GM23338 (cell line): ENCODE data around the gene CAMSAP1. TPM values are rescaled to one million over a fixed set of nuclear protein-coding genes. Genes with fewer than 3 reads are reported as not detected.
A peak's percentile ranks its signal among the peaks of the same experiment; 100 is the strongest.

ENCODE experiments used
- ATAC-seq: fragments of 200-7000 bp; cut with Tn5 transposase; 3 replicates; pipeline ENCODE4 v1.9.1; 2020
- DNase-seq: peaks from one replicate; pipeline ENCODE4 v3.0.0-alpha.2; 2015; ENCODE audit warnings: low spot score
- H2AFZ ChIP-seq: fragments of 200-600 bp; sonication (generic); 2 replicates; pipeline ENCODE4 v1.8.0; 2016; ENCODE audit warnings: antibody characterized with exemption, mild to moderate bottlenecking, moderate library complexity
- H3F3A ChIP-seq: fragments of 200-600 bp; sonication (generic); replicated peaks from 2 replicates; pipeline ENCODE4 v1.8.0; 2017; ENCODE audit warnings: antibody characterized with exemption, mixed run types, low read depth
- H3K27ac ChIP-seq: fragments of 200-600 bp; sonication (generic); 2 replicates; pipeline ENCODE4 v1.6.1; 2016; ENCODE audit warnings: low read depth
- H3K27me3 ChIP-seq: fragments of 200-600 bp; sonication (generic); 2 replicates; pipeline ENCODE4 v1.8.0; 2016; ENCODE audit warnings: mild to moderate bottlenecking, mixed run types, moderate library complexity; ENCODE audit not compliant: insufficient read depth
- H3K36me3 ChIP-seq: fragments of 200-600 bp; sonication (generic); 2 replicates; pipeline ENCODE4 v1.8.0; 2016; ENCODE audit warnings: mild to moderate bottlenecking; ENCODE audit not compliant: insufficient read depth
- H3K4me1 ChIP-seq: fragments of 200-600 bp; sonication (generic); 2 replicates; pipeline ENCODE4 v1.8.0; 2016; ENCODE audit warnings: mild to moderate bottlenecking, moderate library complexity; ENCODE audit not compliant: insufficient read depth
- H3K4me2 ChIP-seq: fragments of 200-600 bp; sonication (generic); 2 replicates; pipeline ENCODE4 v1.7.1; 2017; ENCODE audit warnings: mixed run types
- H3K4me3 ChIP-seq: fragments of 200-600 bp; sonication (generic); 2 replicates; pipeline ENCODE4 v1.6.1; 2016; ENCODE audit warnings: mixed run types
- H3K79me2 ChIP-seq: fragments of 200-600 bp; sonication (generic); replicated peaks from 2 replicates; pipeline ENCODE4 v1.8.0; 2017; ENCODE audit warnings: mild to moderate bottlenecking; ENCODE audit not compliant: insufficient read depth
- H3K9me2 ChIP-seq: fragments of 200-600 bp; sonication (generic); 2 replicates; pipeline ENCODE4 v1.8.0; 2017; ENCODE audit not compliant: insufficient read depth
- H4K20me1 ChIP-seq: fragments of 200-600 bp; sonication (generic); replicated peaks from 2 replicates; pipeline ENCODE4 v1.8.0; 2017; ENCODE audit warnings: mild to moderate bottlenecking; ENCODE audit not compliant: insufficient read depth
- H3K27ac Mint-ChIP-seq: 2 replicates; pipeline ENCODE4 v1.8.0; 2020; ENCODE audit warnings: inconsistent platforms, mild to moderate bottlenecking, moderate library complexity, mixed read lengths
- H3K27me3 Mint-ChIP-seq: 3 replicates; pipeline ENCODE4 v1.8.0; 2022; ENCODE audit warnings: low read depth, mild to moderate bottlenecking, moderate library complexity, mixed read lengths, inconsistent platforms; ENCODE audit not compliant: insufficient read depth, poor library complexity
- H3K36me3 Mint-ChIP-seq: 3 replicates; pipeline ENCODE4 v1.8.0; 2021; ENCODE audit warnings: low read depth, mild to moderate bottlenecking, inconsistent platforms, moderate library complexity, mixed read lengths
- H3K4me1 Mint-ChIP-seq: 3 replicates; pipeline ENCODE4 v1.8.0; 2020; ENCODE audit warnings: mild to moderate bottlenecking, inconsistent platforms, mixed read lengths
- H3K4me3 Mint-ChIP-seq: 3 replicates; pipeline ENCODE4 v1.8.0; 2021; ENCODE audit warnings: moderate library complexity, mild to moderate bottlenecking, inconsistent platforms, mixed read lengths
- H3K9me3 Mint-ChIP-seq: 3 replicates; pipeline ENCODE4 v1.8.0; 2020; ENCODE audit warnings: moderate library complexity, mild to moderate bottlenecking, inconsistent platforms, mixed read lengths
- CREB1 ChIP-seq: fragments of 250-450 bp; sonication (Bioruptor Pico); IDR thresholded peaks from 2 replicates; pipeline ENCODE4 v1.5.0; 2020; ENCODE audit warnings: low read depth, mild to moderate bottlenecking, moderate library complexity
- EZH2 ChIP-seq: fragments of 200-600 bp; sonication (generic); IDR thresholded peaks from one replicate; pipeline ENCODE4 v1.8.0; 2017; ENCODE audit warnings: antibody characterized with exemption, mild to moderate bottlenecking, low read depth; ENCODE audit not compliant: unreplicated experiment
- EZH2phosphoT487 ChIP-seq: fragments of 200-600 bp; sonication (generic); IDR thresholded peaks from one replicate; pipeline ENCODE4 v1.8.1; 2018; ENCODE audit warnings: antibody characterized with exemption; ENCODE audit not compliant: unreplicated experiment
- JUNB ChIP-seq: IDR thresholded peaks from one replicate; pipeline ENCODE4 v1.6.1; 2016; ENCODE audit warnings: antibody characterized with exemption; ENCODE audit not compliant: unreplicated experiment
- NANOG ChIP-seq: IDR thresholded peaks from 2 replicates; pipeline ENCODE4 v1.6.1; 2016; ENCODE audit warnings: antibody characterized with exemption, borderline replicate concordance
- POLR2AphosphoS5 ChIP-seq: IDR thresholded peaks from 2 replicates; pipeline ENCODE4 v1.6.1; 2016; ENCODE audit warnings: antibody characterized with exemption, low read depth
- STAT1 ChIP-seq: IDR thresholded peaks from one replicate; pipeline ENCODE4 v1.6.1; 2016; ENCODE audit warnings: antibody characterized with exemption; ENCODE audit not compliant: unreplicated experiment
- ZNF114 ChIP-seq: fragments of 250-450 bp; sonication (Bioruptor Pico); IDR thresholded peaks from 2 replicates; pipeline ENCODE4 v1.5.0; 2020; ENCODE audit warnings: mild to moderate bottlenecking, moderate library complexity
- ZNF331 ChIP-seq: fragments of 250-450 bp; sonication (Bioruptor Pico); IDR thresholded peaks from 2 replicates; pipeline ENCODE4 v1.5.0; 2020; ENCODE audit warnings: low read depth, mild to moderate bottlenecking, moderate library complexity
- polyA plus RNA-seq: library from polyadenylated mRNA; unstranded; fragments of >200 nt; fragmentation: Nextera tagmentation; extraction: Ambion mirVana; gene quantifications from 2 replicates; pipeline ENCODE4 v1.2.1, GENCODE V29; 2016
- total RNA-seq: library from RNA; depleted of rRNA; stranded (reverse); fragments of >200 nt; shearing (Covaris generic); gene quantifications from 2 replicates; pipeline ENCODE4 v1.2.3, GENCODE V29; 2014
- TF ChIP-seq, protein P1 (sequence below), 2 experiments: fragments of 200-600 bp in 1 of 2; sonication (generic) in 1 of 2; conservative IDR thresholded peaks; 2 replicates each; pipeline versions ENCODE4 v1.5.1 to v1.6.1; 2016 to 2017; ENCODE audit warnings: antibody characterized with exemption in 2 of 2, low read depth in 2 of 2, mild to moderate bottlenecking in 2 of 2, moderate library complexity in 1 of 2
- TF ChIP-seq, protein P2 (sequence below): IDR thresholded peaks from one replicate; pipeline ENCODE4 v1.6.1; 2018; ENCODE audit warnings: antibody characterized with exemption; ENCODE audit not compliant: unreplicated experiment
- TF ChIP-seq, protein P3 (sequence below): IDR thresholded peaks from 2 replicates; pipeline ENCODE4 v1.6.1; 2016; ENCODE audit warnings: antibody characterized with exemption
- TF ChIP-seq, protein P4 (sequence below): fragments of 250-450 bp; sonication (Bioruptor Pico); IDR thresholded peaks from 2 replicates; pipeline ENCODE4 v1.5.0; 2020; ENCODE audit warnings: mild to moderate bottlenecking, moderate library complexity

The CAMSAP1 gene
- total and polyA plus RNA-seq, 2 experiments from 2014 or later = 6.9 to 75.4 TPM

DNA sequence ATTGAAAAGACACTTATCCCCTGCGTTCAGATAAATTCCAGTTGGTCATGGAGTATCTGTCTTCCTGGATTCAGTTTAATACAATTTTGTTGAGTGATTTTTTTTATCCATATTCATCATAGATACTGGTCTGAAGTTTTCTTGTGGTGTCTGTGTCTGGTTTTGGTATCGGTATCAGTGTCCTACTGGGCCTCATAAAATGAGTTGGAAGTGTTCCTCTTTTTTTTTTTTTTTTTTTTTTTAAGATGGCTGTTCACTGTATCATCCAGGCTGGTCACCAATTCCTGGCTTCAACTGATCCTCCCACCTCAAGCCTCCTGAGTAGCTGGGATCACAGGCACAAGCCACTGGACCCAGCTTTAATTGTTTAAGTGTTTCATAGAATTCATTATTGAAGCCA is 2.9 kb upstream of the CAMSAP1 start (continued):
- no peak for TF ChIP-seq EZH2
- no peak for TF ChIP-seq POLR2AphosphoS5
- TF ChIP-seq EZH2phosphoT487 = no peak
- TF ChIP-seq JUNB = no peak
- TF ChIP-seq STAT1 = no peak
- TF ChIP-seq, protein P1, sequence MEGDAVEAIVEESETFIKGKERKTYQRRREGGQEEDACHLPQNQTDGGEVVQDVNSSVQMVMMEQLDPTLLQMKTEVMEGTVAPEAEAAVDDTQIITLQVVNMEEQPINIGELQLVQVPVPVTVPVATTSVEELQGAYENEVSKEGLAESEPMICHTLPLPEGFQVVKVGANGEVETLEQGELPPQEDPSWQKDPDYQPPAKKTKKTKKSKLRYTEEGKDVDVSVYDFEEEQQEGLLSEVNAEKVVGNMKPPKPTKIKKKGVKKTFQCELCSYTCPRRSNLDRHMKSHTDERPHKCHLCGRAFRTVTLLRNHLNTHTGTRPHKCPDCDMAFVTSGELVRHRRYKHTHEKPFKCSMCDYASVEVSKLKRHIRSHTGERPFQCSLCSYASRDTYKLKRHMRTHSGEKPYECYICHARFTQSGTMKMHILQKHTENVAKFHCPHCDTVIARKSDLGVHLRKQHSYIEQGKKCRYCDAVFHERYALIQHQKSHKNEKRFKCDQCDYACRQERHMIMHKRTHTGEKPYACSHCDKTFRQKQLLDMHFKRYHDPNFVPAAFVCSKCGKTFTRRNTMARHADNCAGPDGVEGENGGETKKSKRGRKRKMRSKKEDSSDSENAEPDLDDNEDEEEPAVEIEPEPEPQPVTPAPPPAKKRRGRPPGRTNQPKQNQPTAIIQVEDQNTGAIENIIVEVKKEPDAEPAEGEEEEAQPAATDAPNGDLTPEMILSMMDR (conservative IDR thresholded peaks at IDR 0.05; ENCODE audit: low read depth in 2 of 2) = no peak
- TF ChIP-seq, protein P2, sequence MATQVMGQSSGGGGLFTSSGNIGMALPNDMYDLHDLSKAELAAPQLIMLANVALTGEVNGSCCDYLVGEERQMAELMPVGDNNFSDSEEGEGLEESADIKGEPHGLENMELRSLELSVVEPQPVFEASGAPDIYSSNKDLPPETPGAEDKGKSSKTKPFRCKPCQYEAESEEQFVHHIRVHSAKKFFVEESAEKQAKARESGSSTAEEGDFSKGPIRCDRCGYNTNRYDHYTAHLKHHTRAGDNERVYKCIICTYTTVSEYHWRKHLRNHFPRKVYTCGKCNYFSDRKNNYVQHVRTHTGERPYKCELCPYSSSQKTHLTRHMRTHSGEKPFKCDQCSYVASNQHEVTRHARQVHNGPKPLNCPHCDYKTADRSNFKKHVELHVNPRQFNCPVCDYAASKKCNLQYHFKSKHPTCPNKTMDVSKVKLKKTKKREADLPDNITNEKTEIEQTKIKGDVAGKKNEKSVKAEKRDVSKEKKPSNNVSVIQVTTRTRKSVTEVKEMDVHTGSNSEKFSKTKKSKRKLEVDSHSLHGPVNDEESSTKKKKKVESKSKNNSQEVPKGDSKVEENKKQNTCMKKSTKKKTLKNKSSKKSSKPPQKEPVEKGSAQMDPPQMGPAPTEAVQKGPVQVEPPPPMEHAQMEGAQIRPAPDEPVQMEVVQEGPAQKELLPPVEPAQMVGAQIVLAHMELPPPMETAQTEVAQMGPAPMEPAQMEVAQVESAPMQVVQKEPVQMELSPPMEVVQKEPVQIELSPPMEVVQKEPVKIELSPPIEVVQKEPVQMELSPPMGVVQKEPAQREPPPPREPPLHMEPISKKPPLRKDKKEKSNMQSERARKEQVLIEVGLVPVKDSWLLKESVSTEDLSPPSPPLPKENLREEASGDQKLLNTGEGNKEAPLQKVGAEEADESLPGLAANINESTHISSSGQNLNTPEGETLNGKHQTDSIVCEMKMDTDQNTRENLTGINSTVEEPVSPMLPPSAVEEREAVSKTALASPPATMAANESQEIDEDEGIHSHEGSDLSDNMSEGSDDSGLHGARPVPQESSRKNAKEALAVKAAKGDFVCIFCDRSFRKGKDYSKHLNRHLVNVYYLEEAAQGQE = no peak
- TF ChIP-seq, protein P3, sequence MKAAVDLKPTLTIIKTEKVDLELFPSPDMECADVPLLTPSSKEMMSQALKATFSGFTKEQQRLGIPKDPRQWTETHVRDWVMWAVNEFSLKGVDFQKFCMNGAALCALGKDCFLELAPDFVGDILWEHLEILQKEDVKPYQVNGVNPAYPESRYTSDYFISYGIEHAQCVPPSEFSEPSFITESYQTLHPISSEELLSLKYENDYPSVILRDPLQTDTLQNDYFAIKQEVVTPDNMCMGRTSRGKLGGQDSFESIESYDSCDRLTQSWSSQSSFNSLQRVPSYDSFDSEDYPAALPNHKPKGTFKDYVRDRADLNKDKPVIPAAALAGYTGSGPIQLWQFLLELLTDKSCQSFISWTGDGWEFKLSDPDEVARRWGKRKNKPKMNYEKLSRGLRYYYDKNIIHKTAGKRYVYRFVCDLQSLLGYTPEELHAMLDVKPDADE = no peak
- no peak for TF ChIP-seq CREB1 (CRISPR knock-in tag)
- TF ChIP-seq ZNF331 (CRISPR knock-in tag) = no peak
- TF ChIP-seq NANOG = no peak

DNA sequence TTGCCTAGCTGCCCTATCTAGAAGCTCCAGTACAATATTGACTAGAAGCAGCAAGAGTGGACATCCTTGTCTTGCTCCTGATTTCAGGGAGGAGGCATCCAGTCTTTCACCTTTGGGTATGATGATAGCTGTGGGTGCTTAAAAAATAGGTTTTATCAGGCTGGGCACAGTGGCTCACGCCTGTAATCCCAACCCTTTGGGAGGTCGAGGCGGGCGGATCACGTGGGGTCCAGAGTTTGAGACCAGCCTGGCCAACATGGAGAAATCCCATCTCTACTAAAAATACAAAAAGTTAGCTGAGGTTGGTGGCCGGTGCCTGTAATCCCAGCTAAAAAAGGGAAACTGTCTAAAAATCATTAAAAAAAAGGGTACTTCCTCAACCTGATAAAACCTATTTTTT is 2.0 kb upstream of the CAMSAP1 start:
- H3K79me2 ChIP-seq = peaks cover 51% of the 10 kb centered on the region
- H3K9me3 Mint-ChIP-seq = peaks cover 48% of the 10 kb centered on the region
- 0 out of 2 replicates have a peak overlapping the region, but pooled peaks have one; percentile 88 for H3K4me2 ChIP-seq
- no peak for TF ChIP-seq ZNF114
- TF ChIP-seq POLR2AphosphoS5 = no peak
- no peak for TF ChIP-seq JUNB
- no peak for TF ChIP-seq ZNF331 (CRISPR knock-in tag)
- TF ChIP-seq STAT1 = no peak
- no peak for TF ChIP-seq NANOG
- TF ChIP-seq, protein P4, sequence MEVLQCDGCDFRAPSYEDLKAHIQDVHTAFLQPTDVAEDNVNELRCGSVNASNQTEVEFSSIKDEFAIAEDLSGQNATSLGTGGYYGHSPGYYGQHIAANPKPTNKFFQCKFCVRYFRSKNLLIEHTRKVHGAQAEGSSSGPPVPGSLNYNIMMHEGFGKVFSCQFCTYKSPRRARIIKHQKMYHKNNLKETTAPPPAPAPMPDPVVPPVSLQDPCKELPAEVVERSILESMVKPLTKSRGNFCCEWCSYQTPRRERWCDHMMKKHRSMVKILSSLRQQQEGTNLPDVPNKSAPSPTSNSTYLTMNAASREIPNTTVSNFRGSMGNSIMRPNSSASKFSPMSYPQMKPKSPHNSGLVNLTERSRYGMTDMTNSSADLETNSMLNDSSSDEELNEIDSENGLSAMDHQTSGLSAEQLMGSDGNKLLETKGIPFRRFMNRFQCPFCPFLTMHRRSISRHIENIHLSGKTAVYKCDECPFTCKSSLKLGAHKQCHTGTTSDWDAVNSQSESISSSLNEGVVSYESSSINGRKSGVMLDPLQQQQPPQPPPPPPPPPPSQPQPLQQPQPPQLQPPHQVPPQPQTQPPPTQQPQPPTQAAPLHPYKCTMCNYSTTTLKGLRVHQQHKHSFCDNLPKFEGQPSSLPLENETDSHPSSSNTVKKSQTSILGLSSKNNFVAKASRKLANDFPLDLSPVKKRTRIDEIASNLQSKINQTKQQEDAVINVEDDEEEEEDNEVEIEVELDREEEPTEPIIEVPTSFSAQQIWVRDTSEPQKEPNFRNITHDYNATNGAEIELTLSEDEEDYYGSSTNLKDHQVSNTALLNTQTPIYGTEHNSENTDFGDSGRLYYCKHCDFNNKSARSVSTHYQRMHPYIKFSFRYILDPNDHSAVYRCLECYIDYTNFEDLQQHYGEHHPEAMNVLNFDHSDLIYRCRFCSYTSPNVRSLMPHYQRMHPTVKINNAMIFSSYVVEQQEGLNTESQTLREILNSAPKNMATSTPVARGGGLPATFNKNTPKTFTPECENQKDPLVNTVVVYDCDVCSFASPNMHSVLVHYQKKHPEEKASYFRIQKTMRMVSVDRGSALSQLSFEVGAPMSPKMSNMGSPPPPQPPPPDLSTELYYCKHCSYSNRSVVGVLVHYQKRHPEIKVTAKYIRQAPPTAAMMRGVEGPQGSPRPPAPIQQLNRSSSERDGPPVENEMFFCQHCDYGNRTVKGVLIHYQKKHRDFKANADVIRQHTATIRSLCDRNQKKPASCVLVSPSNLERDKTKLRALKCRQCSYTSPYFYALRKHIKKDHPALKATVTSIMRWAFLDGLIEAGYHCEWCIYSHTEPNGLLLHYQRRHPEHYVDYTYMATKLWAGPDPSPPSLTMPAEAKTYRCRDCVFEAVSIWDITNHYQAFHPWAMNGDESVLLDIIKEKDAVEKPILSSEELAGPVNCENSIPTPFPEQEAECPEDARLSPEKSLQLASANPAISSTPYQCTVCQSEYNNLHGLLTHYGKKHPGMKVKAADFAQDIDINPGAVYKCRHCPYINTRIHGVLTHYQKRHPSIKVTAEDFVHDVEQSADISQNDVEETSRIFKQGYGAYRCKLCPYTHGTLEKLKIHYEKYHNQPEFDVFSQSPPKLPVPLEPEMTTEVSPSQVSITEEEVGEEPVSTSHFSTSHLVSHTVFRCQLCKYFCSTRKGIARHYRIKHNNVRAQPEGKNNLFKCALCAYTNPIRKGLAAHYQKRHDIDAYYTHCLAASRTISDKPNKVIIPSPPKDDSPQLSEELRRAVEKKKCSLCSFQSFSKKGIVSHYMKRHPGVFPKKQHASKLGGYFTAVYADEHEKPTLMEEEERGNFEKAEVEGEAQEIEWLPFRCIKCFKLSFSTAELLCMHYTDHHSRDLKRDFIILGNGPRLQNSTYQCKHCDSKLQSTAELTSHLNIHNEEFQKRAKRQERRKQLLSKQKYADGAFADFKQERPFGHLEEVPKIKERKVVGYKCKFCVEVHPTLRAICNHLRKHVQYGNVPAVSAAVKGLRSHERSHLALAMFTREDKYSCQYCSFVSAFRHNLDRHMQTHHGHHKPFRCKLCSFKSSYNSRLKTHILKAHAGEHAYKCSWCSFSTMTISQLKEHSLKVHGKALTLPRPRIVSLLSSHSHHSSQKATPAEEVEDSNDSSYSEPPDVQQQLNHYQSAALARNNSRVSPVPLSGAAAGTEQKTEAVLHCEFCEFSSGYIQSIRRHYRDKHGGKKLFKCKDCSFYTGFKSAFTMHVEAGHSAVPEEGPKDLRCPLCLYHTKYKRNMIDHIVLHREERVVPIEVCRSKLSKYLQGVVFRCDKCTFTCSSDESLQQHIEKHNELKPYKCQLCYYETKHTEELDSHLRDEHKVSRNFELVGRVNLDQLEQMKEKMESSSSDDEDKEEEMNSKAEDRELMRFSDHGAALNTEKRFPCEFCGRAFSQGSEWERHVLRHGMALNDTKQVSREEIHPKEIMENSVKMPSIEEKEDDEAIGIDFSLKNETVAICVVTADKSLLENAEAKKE = no peak
- no peak for TF ChIP-seq EZH2phosphoT487

More for the DNA sequence above, 2.0 kb upstream of the CAMSAP1 start:
- H3K27ac ChIP-seq = no peak overlapping the region
- DNase-seq (no peak), ATAC-seq (no peak)
- peaks cover 9% of the 10 kb centered on the region; the same call in 1 of the 2 replicates for H3K27me3 ChIP-seq
- H4K20me1 ChIP-seq = peaks cover 43% of the 10 kb centered on the region
- Mint-ChIP-seq H3K36me3 (peaks cover 68% of the 10 kb centered on the region), H3K27ac (no peak overlapping the region), H3K4me1 (peaks cover 23% of the 10 kb centered on the region), H3K27me3 (peaks cover 10% of the 10 kb centered on the region), H3K4me3 (peak overlapping the region; percentile 60; the same call in 2 of the 3 replicates)
- H3F3A ChIP-seq = 0 out of 2 replicates have a peak, but pooled peaks cover 2% of the 10 kb centered on the region
- H3K4me1 ChIP-seq = peaks cover 22% of the 10 kb centered on the region
- H3K36me3 ChIP-seq = peaks cover 16% of the 10 kb centered on the region; the same call in 1 of the 2 replicates
- no peak overlapping the region for H3K4me3 ChIP-seq
- H3K9me2 ChIP-seq = no peaks in the 10 kb centered on the region
- no peak overlapping the region for H2AFZ ChIP-seq
